ENCODE data around the gene TMEM143.
"Not testable (repeated sequence)": the region's sequence is repeated elsewhere in the genome, so short reads cannot be mapped to it uniquely, and the experiment has no call there.

The TMEM143 gene

DNA sequence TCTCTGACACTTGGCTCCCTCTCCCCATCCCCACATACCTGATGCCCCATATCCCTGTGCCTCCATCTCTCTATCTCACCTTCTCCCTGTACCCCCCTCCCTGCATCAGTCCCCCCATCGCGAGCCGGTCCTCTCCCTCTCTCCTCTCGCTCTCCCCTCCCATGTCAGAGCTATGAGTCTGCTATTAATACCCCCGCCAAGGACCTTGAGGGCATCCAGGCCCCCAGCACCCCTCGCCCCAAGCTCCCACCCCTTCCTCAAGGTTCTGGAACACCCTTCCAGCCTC, 31.4 kb upstream of the TMEM143 start:
- FAIRE-seq (no peak), DNase-seq (ENCODE audit: insufficient read length, low spot score) (no peak)
- TF ChIP-seq, protein P1, sequence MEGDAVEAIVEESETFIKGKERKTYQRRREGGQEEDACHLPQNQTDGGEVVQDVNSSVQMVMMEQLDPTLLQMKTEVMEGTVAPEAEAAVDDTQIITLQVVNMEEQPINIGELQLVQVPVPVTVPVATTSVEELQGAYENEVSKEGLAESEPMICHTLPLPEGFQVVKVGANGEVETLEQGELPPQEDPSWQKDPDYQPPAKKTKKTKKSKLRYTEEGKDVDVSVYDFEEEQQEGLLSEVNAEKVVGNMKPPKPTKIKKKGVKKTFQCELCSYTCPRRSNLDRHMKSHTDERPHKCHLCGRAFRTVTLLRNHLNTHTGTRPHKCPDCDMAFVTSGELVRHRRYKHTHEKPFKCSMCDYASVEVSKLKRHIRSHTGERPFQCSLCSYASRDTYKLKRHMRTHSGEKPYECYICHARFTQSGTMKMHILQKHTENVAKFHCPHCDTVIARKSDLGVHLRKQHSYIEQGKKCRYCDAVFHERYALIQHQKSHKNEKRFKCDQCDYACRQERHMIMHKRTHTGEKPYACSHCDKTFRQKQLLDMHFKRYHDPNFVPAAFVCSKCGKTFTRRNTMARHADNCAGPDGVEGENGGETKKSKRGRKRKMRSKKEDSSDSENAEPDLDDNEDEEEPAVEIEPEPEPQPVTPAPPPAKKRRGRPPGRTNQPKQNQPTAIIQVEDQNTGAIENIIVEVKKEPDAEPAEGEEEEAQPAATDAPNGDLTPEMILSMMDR (IDR thresholded peaks at IDR 0.05; ENCODE audit: insufficient read depth, missing control alignments), result no peak

DNA sequence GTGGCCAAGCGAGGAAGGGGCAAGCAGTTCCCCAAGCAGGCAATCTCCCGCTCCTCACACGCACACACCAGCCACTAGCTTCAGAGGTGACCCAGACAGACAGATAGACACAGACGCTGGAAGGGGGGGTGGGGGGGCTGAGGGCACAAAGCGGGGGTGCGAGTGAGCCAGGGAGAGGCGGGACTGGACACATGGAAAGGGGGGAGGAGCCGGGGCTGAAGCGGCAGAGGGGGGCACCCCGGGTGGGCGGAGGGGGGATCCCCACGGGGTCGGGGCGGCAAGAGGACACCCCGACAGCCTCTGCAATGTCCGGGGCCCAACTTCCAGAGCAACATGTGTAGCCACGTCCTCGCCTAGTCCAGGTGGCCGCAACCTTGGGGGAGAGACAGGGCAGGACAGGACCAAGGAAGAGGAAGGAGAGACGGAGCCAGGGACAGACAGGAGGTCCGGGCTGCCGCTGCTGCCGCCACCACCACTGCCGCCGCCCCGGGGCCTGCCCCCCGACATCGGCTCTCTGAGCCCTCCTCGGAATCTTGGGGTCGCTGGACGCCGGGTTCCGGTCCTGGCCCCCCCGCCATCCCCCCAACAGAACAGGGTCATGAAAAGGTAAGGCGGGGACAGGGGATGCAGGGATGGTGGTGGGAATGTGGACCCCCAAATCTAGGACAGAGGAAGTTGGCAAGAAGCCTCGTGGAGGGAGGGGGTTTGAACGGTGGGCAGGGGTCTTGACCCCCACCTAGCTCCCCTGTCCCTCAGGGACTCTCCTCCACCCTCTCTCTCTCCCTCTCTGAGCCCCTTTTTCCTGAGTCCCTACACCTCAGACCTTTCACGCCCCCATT, 30.8 kb upstream of the TMEM143 start:
- TF ChIP-seq, protein P1 (IDR thresholded peaks at IDR 0.05; ENCODE audit: insufficient read depth, missing control alignments), result no peak
- FAIRE-seq (no peak), DNase-seq (ENCODE audit: insufficient read length, low spot score) (no peak)

DNA sequence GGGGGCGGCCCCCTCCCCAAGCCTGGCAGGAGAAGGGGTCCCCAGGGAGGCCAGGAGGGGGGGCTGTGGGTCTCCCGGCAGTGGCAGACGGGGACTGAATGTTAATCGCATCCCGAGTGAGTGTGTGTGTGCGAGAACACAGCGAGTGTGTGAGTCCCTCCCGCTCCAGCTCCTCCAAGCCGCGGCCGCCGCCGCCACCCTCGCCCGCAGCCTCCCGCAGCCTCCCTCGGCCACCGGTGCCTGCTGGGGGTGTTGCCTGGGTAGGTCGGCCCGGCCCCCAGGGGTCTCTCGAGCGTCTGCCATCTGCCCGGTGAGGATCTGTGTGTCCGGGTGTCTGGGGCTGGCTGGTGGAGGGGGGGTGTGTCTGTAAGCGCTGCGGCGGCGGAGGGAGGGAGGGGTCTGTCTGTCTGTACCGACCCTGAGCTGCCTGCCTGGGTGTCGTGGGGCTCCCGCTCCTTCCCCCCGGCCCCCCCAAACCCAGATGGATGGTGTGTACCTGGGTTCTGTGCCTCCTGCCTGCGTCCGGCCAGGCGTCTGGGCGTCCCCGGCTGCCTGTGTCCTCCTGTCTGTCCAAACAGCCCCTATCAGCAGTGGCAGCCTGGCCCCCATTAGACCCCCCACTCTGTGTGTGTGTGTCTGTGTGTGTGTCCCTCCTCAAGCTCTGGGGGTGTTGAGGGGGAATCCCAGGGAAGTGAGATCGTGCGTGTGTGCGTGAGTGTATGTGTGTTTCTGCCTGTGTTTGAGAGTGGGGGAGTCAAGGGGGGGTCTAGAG, 30.0 kb upstream of the TMEM143 start, which contains the start of gene GRIN2D:
Gene GRIN2D, plus strand, starts transcription at position 110 of the 772 bp plus-strand sequence. CDS start 4,725 bp downstream, outside the sequence.
- FAIRE-seq (no peak), DNase-seq (ENCODE audit: insufficient read length, low spot score) (peak; percentile 73)
- TF ChIP-seq, protein P1 (IDR thresholded peaks at IDR 0.05; ENCODE audit: insufficient read depth, missing control alignments), result peak; percentile 12

DNA sequence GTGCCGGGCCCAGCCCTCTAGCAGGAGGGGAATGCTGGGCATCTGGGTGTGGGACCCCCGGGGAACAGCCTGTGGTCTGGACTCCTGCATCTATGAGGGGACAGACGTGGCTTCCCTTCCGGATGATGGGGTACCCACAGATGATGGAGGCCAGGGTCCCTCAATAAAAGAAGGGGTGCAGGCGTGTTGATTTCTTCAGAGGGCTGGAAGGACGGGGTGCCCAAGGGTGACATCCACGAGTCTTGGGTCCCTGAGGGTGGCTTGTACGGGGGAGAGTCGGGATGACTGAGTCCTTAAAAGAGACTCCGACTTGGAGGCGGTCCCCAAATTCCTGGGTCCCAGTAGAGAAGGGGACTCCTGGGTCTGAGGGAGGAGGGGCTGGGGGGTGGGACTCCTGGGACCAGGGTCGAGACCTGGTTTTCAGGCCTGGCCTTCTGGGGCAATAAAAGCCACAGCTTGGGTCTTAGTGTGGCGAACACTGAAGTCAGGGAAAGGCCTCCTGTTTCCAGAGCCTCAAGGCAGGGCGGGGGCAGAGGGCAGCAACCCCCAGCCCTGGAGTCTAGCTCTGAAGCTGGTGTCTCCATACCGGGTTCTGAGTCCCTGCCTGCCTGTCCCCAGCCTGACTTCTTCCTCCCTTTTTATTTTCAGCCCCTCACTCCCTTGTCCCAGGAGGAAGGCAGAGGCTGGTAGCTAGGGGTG, 29.3 kb upstream of the TMEM143 start:
- FAIRE-seq (no peak), DNase-seq (ENCODE audit: insufficient read length, low spot score) (no peak)
- TF ChIP-seq, protein P1 (IDR thresholded peaks at IDR 0.05; ENCODE audit: insufficient read depth, missing control alignments), result no peak

DNA sequence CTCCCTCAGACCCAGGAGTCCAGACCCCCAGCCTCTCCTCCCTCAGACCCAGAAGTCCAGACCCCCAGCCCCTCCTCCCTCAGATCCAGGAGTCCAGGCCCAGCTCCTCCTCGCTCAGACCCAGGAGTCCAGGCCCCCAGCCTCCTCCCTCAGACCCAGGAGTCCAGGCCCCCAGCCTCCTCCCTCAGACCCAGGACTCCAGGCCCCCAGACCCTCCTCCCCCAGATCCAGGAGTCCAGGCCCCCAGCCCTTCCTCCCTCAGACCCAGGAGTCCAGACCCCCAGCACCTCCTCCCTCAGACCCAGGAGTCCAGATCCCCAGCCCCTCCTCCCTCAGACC, 28.2 kb upstream of the TMEM143 start:
- not testable (repeated sequence) for DNase-seq (ENCODE audit: insufficient read length, low spot score); FAIRE-seq

DNA sequence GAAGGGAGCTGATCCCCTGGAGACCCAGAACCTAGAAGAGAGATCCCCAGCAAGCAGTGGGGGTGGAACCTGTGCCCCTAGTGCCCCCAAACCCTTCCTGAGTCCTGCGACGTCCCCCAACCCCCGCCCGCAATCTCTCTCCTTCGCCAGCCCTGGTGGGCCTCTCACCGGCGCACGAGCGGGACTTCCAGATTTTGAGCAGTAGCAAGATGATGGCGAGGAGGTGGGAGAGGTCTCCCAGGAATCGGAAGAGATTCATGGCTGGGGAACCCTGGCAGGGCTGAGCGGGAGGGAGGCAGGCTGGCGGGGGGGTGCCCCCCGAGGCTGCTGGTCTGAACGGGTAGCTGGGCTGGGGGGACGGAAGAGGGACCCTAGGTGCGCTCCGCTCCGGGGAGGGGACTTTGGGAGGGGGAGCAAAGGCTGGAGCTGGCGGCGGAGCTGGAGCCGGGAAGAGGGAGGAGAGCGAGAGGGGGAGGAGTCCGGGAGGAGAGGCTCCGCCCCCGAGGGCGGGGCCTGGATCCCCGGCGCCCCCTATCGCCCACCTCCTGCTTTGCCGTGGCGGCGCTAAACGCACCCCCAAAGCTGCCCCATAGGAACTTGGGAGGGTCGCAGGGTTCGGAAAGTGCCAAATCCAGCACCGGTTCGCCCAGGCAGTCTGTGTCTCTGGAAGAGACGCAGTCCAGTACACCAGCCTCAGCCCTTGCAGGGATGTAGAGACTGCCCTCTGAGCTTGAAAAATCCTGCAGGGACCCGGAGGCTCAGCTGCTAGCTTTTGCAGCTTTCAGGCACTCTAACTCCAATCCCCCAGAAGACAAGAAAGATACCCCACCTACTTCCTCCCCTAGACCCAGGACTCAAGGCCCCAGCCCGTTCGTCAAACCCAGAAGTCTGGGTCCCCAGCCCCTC, 27.6 kb upstream of the TMEM143 start, which contains the start of gene KDELR1:
Gene KDELR1, minus strand, starts transcription at position 452 of the 906 bp plus-strand sequence. Its CDS starts 193 bp downstream, at position 259.
- DNase-seq (ENCODE audit: insufficient read length, low spot score) (peak; percentile 82), FAIRE-seq (no peak)
- TF ChIP-seq, protein P1 (IDR thresholded peaks at IDR 0.05; ENCODE audit: insufficient read depth, missing control alignments), result peak; percentile 59

Data from D721Med (cell line).